Upper lobe of left lung (tissue), 6 donors: Measurements from ENCODE around the gene CLBA1. TPM values are rescaled to one million over a fixed set of nuclear protein-coding genes. Genes with fewer than 3 reads are reported as not detected.

Experiments used
- ATAC-seq, 2 donors: fragments of 200-7000 bp; cut with Tn5 transposase; one replicate each; pipeline ENCODE4 v1.9.1; 2022; ENCODE audit warnings: mild to moderate bottlenecking in 2 of 2, moderate library complexity in 2 of 2; ENCODE audit not compliant: low FRiP score in 2 of 2
- DNase-seq, 2 donors: peaks; one replicate each; pipeline ENCODE4 v3.0.0-alpha.2; 2019 to 2020
- H3K27ac ChIP-seq, 4 donors: fragments of 200-600 bp; sonication (generic); one replicate each; pipeline ENCODE4 v1.5.1; 2016 to 2019
- H3K27me3 ChIP-seq, 4 donors: fragments of 200-600 bp; sonication (generic); one replicate each; pipeline ENCODE4 v1.5.1; 2017 to 2019
- H3K36me3 ChIP-seq, 4 donors: fragments of 200-600 bp; sonication (generic); one replicate each; pipeline ENCODE4 v1.5.1; 2016 to 2019
- H3K4me1 ChIP-seq, 4 donors: fragments of 200-600 bp; sonication (generic); one replicate each; pipeline ENCODE4 v1.5.1; 2018 to 2019
- H3K4me3 ChIP-seq, 4 donors: fragments of 200-600 bp; sonication (generic); one replicate each; pipeline ENCODE4 v1.5.1; 2017 to 2019; ENCODE audit warnings: mild to moderate bottlenecking in 2 of 4, moderate library complexity in 1 of 4
- H3K9me3 ChIP-seq, 4 donors: fragments of 200-600 bp; sonication (generic); one replicate each; pipeline ENCODE4 v1.5.1; 2018 to 2019
- CTCF ChIP-seq, 6 experiments: fragments of 450-650 bp in 4 of 6; fragments of 200-600 bp in 2 of 6; sonication (generic) in 2 of 6; IDR thresholded peaks; one replicate each; pipeline ENCODE4 v1.5.1; 2016 to 2019; ENCODE audit warnings: antibody characterized with exemption in 6 of 6
- EP300 ChIP-seq, 4 donors: sonication (generic); formaldehyde crosslinking; IDR thresholded peaks; one replicate each; pipeline ENCODE4 v1.5.1; 2017; ENCODE audit warnings: antibody characterized with exemption in 4 of 4, control low read depth in 2 of 4
- POLR2A ChIP-seq, 4 donors: fragments of 450-650 bp; IDR thresholded peaks; one replicate each; pipeline ENCODE4 v1.5.1; 2016 to 2017; ENCODE audit warnings: antibody characterized with exemption in 4 of 4, mild to moderate bottlenecking in 2 of 4
- POLR2AphosphoS5 ChIP-seq, 2 donors: sonication (generic); formaldehyde crosslinking; IDR thresholded peaks; one replicate each; pipeline ENCODE4 v1.5.1; 2017; ENCODE audit warnings: antibody characterized with exemption in 2 of 2
- WGBS, 2 donors: methylation state at CpG; one replicate each; pipeline ENCODE4 v1.1.5; 2017 to 2018; 5-methylcytosine and 5-hydroxymethylcytosine counted together
- total RNA-seq, 6 donors: library from RNA; depleted of rRNA in 4 of 6; stranded (reverse); fragments of >200 nt in 4 of 6; gene quantifications; one replicate each; pipeline versions ENCODE4 v1.1.0 to v1.2.1, GENCODE V29; 2016 to 2021
- donor health status: DM: no; HTN: no; CAD: no; lungs with moderate emphysema.
- donor health status: DM: no; HTN: yes; CAD: no; lungs with severe emphysema.

The CLBA1 gene
- total RNA-seq, 6 donors from 2014 or later, result 11.1 to 44.0 (median 13.3) TPM

GRCh38 chr14:104986487-104987164 is 1.0 kb downstream of the CLBA1 start:
- Histone ChIP-seq H3K36me3 (peaks cover 0 to 4% (median under 1%) of the 10 kb centered on the region in 4 donors), H3K9me3 (no peaks in the 10 kb centered on the region), H3K27me3 (no peaks in the 10 kb centered on the region), H3K4me1 (peaks cover 11 to 19% (median 15%) of the 10 kb centered on the region in 4 donors), H3K27ac (peak overlapping the region in 1 of 4 donors; percentile 73), H3K4me3 (peak overlapping the region in 3 of 4 donors; percentile 91 to 98 (median 91))
- DNase-seq (peak in 1 of 2 donors; percentile 36), ATAC-seq (no peak)
- WGBS, 2 donors, result 66% methylated on average over 13 to 17 of the region's 19 CpGs
- TF ChIP-seq EP300 (IDR thresholded peaks at IDR 0.05) (no peak), POLR2A (IDR thresholded peaks at IDR 0.05) (no peak), CTCF (IDR thresholded peaks at IDR 0.05) (no peak), POLR2AphosphoS5 (IDR thresholded peaks at IDR 0.05) (no peak)

GRCh38 chr14:104989236-104989950 is 3.8 kb downstream of the CLBA1 start:
- peaks cover 11 to 19% (median 15%) of the 10 kb centered on the region in 4 donors for H3K4me1 ChIP-seq
- no peak for TF ChIP-seq POLR2AphosphoS5 (IDR thresholded peaks at IDR 0.05)
- TF ChIP-seq POLR2A (IDR thresholded peaks at IDR 0.05), result no peak
- TF ChIP-seq EP300 (IDR thresholded peaks at IDR 0.05), result no peak
- TF ChIP-seq CTCF (IDR thresholded peaks at IDR 0.05), result no peak
- 88 to 91% methylated on average over 11 to 16 of the region's 16 CpGs for WGBS, 2 donors
- no peak overlapping the region for H3K27ac ChIP-seq
- no peak overlapping the region for H3K4me3 ChIP-seq
- DNase-seq (no peak), ATAC-seq (no peak)
- H3K9me3 ChIP-seq, result no peaks in the 10 kb centered on the region
- H3K27me3 ChIP-seq, result no peaks in the 10 kb centered on the region
- peaks cover 0 to 22% (median 14%) of the 10 kb centered on the region in 4 donors for H3K36me3 ChIP-seq

- no peak overlapping the region for H3K4me3 ChIP-seq
- no peak for DNase-seq
- H3K27ac ChIP-seq, result no peak overlapping the region
- H3K27me3 ChIP-seq, result no peaks in the 10 kb centered on the region
- TF ChIP-seq EP300 (IDR thresholded peaks at IDR 0.05) (no peak), POLR2AphosphoS5 (IDR thresholded peaks at IDR 0.05) (no peak)
- no peak for ATAC-seq
- H3K4me1 ChIP-seq, result peaks cover 11 to 18% (median 15%) of the 10 kb centered on the region in 4 donors
- H3K9me3 ChIP-seq, result no peaks in the 10 kb centered on the region
- 91 to 94% methylated on average over 5 to 7 of the region's 7 CpGs for WGBS, 2 donors
- H3K36me3 ChIP-seq, result peaks cover 0 to 27% (median 14%) of the 10 kb centered on the region in 4 donors
Observed at GRCh38 chr14:104989951-104990303, 4.3 kb downstream of the CLBA1 start.

GRCh38 chr14:104991896-104992230 is 6.3 kb downstream of the CLBA1 start:
- Histone ChIP-seq H3K36me3 (peaks cover 0 to 31% (median 14%) of the 10 kb centered on the region in 4 donors), H3K4me1 (peaks cover 4 to 5% (median 5%) of the 10 kb centered on the region in 4 donors), H3K27me3 (no peaks in the 10 kb centered on the region), H3K27ac (no peak overlapping the region), H3K4me3 (no peak overlapping the region), H3K9me3 (no peaks in the 10 kb centered on the region)
- 96% methylated on average over 34 of the region's 34 CpGs for WGBS, 2 donors
- ATAC-seq (no peak), DNase-seq (no peak)
- TF ChIP-seq POLR2AphosphoS5 (IDR thresholded peaks at IDR 0.05) (no peak), CTCF (IDR thresholded peaks at IDR 0.05) (no peak), EP300 (IDR thresholded peaks at IDR 0.05) (no peak), POLR2A (IDR thresholded peaks at IDR 0.05) (no peak)

GRCh38 chr14:104992501-104992900 is 6.9 kb downstream of the CLBA1 start:
- H3K9me3 ChIP-seq, result no peaks in the 10 kb centered on the region
- no peaks in the 10 kb centered on the region for H3K4me1 ChIP-seq
- no peaks in the 10 kb centered on the region for H3K27me3 ChIP-seq
- no peak overlapping the region for H3K4me3 ChIP-seq
- TF ChIP-seq POLR2AphosphoS5 (IDR thresholded peaks at IDR 0.05), result no peak
- TF ChIP-seq EP300 (IDR thresholded peaks at IDR 0.05), result no peak
- TF ChIP-seq CTCF (IDR thresholded peaks at IDR 0.05), result no peak
- no peak for TF ChIP-seq POLR2A (IDR thresholded peaks at IDR 0.05)
- no peak overlapping the region for H3K27ac ChIP-seq
- WGBS, 2 donors, result 95 to 97% methylated on average over 11 of the region's 11 CpGs
- no peak for ATAC-seq
- H3K36me3 ChIP-seq, result peaks cover 0 to 31% (median 14%) of the 10 kb centered on the region in 4 donors
- DNase-seq, result peak in 1 of 2 donors; percentile 62
